HG03571 (cell line): ENCODE results near the gene CSAG2.
"Not testable (repeated sequence)": the region's sequence is repeated elsewhere in the genome, so short reads cannot be mapped to it uniquely, and the experiment has no call there.

Source experiments
- ATAC-seq: cut with Tn5 transposase; IDR thresholded peaks from one replicate; pipeline ENCODE4 v1.9.1; 2021; ENCODE audit not compliant: unreplicated experiment

The CSAG2 gene, protein sequence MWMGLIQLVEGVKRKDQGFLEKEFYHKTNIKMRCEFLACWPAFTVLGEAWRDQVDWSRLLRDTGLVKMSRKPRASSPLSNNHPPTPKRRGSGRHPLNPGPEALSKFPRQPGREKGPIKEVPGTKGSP

DNA sequence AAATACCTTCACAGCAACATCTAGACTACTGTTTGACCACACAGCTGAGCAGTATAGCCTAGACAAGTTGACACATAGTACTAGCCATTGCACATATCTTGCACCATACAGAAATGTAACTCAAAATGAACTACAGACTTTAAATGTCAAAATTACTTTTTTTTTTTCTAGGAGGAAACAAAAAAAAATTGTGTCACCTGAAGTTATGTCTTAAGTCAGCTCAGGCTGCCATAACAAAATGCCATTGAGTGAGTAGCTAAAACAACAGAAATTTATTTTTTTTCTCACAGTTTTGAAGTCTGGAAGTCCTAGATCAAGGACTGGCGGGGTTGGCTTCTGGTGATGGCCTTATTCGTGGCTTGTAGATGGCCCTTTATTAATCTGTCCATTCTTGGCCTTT lies at the start of gene CSAG2:
Gene CSAG2, minus strand, starts transcription at position 101 of the 400 bp plus-strand sequence. CDS start 161 bp downstream, outside the sequence.
- ATAC-seq: not testable (repeated sequence)

DNA sequence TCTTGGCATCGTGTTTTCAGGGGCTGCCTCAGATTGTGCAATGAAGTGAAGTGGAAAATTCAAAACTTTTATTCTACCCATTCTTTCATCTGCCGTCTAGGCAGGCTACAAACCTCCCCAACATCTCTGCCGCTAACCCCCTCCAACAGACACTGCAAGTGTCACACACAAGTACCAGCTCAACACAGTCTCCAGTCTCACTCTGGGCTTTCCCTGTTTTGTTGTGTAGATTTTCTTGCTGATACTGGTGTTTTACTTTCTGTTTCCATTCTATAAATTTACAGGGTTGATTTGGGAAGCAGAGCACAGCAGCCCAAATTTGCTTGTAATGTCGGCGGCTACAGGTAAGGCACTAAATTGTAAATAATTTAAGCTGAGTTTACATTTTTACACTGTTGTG lies 45.8 kb upstream of the CSAG2 start:
- not testable (repeated sequence) for ATAC-seq

DNA sequence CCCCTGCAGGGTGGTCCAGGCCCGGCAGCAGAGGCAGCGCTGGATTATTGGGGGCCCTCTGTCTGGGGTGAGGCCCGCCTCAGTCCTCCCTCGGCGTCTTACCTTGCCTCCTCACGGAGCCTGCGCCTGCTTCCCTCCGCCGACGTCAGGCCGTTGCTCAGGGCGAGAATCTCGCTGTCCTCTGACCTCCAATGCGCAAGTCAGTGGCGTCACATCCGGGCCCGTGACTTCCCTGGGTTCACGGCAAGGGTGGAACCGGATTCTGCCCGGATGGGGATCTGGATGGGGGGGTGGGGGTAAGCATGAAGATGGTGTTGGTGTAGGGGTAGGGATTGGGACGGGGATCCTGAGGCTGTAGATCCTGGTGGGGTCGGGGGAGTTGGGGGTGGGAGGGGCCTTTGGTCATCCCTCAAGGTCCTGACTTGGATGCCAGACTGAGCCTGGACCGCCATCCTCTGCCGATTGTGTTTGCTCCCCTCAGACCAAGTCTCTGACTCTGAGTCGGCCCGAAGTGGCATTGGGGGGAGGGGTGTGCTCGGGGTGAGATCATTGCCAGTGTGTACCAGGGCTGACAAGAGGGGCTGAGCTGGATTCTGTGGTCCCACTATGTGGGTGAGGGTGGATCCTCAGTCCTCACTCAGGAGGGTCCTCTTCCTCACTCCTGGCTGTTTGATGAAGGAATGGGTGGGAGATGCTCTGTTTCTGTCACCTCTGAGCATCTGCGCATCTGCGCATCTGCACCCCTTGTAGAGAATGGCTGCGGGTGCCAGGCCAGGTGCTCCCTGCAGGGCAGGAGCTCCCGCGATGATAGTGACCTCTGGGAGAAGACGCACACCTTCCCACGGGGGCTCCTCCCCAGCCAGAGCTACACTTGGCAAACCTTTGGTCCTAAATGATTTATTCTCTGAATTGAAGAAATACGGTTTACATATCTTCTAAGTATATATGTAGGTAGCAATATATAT lies 44.9 kb upstream of the CSAG2 start, which contains the start of gene MAGEA2:
Gene MAGEA2, minus strand, starts transcription at position 157 of the 965 bp plus-strand sequence. CDS start 2,479 bp downstream, outside the sequence.
- ATAC-seq: not testable (repeated sequence)

DNA sequence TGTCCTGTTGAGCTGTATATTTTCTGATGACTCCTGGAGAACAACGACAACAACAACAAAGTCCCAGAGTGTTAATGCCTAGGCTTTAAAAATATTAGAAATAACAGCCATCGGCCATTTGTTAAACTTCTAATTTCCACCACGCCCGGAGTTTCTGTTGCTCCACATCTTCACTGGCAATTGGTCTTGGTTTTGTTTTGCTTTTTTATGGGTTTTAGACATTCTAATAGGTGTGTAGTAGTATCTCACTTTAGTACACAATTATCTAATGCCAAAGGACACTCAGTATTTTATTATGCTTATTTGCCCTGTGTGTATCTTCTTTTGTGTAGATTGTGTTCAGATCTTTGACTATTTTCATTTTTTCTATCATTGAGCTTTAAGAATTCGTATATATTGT lies 29.5 kb upstream of the CSAG2 start:
- ATAC-seq: no peak

DNA sequence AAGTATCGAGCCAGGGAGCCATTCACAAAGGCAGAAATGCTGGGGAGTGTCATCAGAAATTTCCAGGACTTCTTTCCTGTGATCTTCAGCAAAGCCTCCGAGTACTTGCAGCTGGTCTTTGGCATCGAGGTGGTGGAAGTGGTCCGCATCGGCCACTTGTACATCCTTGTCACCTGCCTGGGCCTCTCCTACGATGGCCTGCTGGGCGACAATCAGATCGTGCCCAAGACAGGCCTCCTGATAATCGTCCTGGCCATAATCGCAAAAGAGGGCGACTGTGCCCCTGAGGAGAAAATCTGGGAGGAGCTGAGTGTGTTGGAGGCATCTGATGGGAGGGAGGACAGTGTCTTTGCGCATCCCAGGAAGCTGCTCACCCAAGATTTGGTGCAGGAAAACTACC lies 27.5 kb upstream of the CSAG2 start:
- ATAC-seq: not testable (repeated sequence)

DNA sequence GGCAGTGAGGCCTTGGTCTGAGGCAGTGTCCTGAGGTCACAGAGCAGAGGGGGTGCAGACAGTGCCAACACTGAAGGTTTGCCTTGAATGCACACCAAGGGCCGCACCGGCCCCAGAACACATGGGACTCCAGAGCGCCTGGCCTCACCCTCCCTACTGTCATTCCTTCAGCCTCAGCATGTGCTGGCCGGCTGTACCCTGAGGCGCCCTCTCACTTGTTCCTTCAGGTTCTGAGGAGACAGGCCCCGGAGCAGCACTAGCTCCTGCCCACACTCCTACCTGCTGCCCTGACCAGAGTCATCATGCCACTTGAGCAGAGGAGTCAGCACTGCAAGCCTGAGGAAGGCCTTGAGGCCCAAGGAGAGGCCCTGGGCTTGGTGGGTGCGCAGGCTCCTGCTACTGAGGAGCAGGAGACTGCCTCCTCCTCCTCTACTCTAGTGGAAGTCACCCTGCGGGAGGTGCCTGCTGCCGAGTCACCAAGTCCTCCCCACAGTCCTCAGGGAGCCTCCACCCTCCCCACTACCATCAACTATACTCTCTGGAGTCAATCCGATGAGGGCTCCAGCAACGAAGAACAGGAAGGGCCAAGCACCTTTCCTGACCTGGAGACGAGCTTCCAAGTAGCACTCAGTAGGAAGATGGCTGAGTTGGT lies 26.9 kb upstream of the CSAG2 start:
- no peak for ATAC-seq

DNA sequence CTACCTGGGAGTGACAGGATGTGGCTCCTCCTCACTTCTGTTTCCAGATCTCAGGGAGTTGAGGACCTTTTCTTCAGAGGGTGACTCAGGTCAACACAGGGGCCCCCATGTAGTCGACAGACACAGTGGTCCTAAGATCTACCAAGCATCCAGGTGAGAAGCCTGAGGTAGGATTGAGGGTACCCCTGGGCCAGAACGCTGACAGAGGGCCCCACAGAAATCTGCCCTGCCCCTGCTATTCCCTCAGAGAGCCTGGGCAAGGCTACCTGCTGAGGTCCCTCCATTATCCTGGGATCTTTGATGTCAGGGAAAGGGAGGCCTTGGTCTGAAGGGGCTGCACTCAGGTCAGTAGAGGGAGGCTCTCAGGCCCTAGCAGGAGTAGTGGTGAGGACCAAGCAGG lies 26.0 kb upstream of the CSAG2 start:
- ATAC-seq: no peak

DNA sequence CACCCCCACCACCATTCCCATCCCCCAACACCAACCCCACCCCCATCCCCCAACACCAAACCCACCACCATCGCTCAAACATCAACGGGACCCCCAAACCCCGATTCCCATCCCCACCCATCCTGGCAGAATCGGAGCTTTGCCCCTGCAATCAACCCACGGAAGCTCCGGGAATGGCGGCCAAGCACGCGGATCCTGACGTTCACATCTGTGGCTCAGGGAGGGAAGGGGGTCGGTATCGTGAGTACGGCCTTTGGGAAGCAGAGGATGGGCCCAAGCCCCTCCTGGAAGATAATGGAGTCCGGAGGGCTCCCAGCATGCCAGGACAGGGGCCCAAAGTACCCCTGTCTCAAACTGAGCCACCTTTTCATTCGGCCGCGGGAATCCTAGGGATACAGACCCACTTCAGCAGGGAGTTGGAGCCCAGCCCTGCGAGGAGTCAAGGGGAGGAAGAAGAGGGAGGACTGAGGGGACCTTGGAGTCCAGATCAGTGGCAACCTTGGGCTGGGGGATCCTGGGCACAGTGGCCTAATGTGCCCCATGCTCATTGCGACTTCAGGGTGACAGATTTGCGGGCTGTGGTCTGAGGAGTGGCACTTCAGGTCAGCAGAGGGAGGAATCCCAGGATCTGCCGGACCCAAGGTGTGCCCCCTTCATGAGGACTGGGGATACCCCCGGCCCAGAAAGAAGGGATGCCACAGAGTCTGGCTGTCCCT lies 25.2 kb upstream of the CSAG2 start:
- not testable (repeated sequence) for ATAC-seq

DNA sequence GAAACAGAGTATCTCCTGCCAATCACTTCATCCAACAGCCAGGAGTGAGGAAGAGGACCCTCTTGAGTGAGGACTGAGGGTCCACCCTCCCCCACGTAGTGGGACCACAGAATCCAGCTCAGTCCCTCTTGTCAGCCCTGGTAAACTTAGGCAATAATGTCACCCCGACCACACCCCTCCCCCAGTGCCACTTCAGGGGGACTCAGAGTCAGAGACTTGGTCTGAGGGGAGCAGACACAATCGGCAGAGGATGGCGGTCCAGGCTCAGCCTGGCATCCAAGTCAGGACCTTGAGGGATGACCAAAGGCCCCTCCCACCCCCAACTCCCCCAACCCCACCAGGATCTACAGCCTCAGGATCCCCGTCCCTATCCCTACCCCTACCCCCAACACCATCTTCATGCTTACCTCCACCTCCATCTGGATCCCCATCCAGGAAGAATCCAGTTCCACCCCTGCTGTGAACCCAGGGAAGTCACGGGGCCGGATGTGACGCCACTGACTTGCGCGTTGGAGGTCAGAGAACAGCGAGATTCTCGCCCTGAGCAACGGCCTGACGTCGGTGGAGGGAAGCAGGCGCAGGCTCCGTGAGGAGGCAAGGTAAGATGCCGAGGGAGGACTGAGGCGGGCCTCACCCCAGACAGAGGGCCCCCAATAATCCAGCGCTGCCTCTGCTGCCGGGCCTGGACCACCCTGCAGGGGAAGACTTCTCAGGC lies 24.3 kb upstream of the CSAG2 start, which contains the start of the genes CSAG1 and MAGEA12:
Gene CSAG1, minus strand, starts transcription at position 461 of the 715 bp plus-strand sequence. CDS start 1,261 bp downstream, outside the sequence.
Gene MAGEA12, plus strand, starts transcription at position 497 of the 715 bp plus-strand sequence. CDS start 2,405 bp downstream, outside the sequence.
- no peak for ATAC-seq

DNA sequence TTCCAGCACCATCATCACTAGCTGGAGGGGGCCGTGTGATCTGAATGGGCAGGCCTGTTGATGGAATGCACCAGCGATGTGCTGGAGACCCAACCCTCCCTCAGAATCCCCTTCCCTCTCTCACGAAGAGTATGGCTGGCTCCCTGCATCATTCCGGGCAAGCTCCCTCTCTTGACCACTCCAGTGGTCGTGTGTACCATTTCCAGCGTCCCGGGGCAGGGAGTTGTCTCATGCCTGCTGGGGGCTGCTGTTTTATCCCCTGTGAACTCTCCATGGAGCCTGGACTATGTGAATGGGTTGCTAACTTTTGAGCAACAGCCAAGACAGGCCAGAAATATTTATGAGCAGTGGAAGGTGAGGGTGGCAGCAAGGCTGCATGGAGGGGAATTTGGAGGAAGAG lies 16.3 kb upstream of the CSAG2 start:
- ATAC-seq: no peak

DNA sequence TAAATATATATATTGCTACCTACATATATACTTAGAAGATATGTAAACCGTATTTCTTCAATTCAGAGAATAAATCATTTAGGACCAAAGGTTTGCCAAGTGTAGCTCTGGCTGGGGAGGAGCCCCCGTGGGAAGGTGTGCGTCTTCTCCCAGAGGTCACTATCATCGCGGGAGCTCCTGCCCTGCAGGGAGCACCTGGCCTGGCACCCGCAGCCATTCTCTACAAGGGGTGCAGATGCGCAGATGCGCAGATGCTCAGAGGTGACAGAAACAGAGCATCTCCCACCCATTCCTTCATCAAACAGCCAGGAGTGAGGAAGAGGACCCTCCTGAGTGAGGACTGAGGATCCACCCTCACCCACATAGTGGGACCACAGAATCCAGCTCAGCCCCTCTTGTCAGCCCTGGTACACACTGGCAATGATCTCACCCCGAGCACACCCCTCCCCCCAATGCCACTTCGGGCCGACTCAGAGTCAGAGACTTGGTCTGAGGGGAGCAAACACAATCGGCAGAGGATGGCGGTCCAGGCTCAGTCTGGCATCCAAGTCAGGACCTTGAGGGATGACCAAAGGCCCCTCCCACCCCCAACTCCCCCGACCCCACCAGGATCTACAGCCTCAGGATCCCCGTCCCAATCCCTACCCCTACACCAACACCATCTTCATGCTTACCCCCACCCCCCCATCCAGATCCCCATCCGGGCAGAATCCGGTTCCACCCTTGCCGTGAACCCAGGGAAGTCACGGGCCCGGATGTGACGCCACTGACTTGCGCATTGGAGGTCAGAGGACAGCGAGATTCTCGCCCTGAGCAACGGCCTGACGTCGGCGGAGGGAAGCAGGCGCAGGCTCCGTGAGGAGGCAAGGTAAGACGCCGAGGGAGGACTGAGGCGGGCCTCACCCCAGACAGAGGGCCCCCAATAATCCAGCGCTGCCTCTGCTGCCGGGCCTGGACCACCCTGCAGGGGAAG lies 5.0 kb upstream of the CSAG2 start, which contains the start of gene MAGEA2B:
Gene MAGEA2B, plus strand, starts transcription at position 814 of the 973 bp plus-strand sequence. CDS start 2,479 bp downstream, outside the sequence.
- ATAC-seq: not testable (repeated sequence)

DNA sequence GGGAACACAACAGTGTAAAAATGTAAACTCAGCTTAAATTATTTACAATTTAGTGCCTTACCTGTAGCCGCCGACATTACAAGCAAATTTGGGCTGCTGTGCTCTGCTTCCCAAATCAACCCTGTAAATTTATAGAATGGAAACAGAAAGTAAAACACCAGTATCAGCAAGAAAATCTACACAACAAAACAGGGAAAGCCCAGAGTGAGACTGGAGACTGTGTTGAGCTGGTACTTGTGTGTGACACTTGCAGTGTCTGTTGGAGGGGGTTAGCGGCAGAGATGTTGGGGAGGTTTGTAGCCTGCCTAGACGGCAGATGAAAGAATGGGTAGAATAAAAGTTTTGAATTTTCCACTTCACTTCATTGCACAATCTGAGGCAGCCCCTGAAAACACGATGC lies 4.1 kb upstream of the CSAG2 start:
- not testable (repeated sequence) for ATAC-seq

DNA sequence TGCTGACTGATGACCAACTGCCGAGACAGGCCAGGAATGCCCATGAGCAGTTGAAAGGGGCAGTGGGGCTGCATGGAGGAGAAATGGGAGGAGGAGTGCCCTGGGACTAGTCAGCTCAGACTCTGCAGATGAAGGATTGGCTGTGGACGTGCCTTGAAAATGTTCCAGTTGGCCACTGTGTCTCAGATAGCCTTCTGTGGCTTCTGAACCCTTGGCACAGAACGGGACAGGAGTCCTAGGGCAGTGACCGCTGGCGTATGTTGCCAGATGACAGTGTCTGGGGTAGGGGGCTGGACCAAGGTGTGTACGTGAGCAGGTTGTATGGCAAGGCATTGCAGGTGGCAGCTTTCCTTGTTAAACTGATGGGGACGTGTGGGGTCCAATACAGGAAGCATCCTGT lies 2.6 kb downstream of the CSAG2 start:
- ATAC-seq: not testable (repeated sequence)

DNA sequence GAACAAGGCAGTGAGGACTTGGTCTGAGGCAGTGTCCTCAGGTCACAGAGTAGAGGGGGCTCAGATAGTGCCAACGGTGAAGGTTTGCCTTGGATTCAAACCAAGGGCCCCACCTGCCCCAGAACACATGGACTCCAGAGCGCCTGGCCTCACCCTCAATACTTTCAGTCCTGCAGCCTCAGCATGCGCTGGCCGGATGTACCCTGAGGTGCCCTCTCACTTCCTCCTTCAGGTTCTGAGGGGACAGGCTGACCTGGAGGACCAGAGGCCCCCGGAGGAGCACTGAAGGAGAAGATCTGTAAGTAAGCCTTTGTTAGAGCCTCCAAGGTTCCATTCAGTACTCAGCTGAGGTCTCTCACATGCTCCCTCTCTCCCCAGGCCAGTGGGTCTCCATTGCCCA lies 8.7 kb downstream of the CSAG2 start:
- not testable (repeated sequence) for ATAC-seq

DNA sequence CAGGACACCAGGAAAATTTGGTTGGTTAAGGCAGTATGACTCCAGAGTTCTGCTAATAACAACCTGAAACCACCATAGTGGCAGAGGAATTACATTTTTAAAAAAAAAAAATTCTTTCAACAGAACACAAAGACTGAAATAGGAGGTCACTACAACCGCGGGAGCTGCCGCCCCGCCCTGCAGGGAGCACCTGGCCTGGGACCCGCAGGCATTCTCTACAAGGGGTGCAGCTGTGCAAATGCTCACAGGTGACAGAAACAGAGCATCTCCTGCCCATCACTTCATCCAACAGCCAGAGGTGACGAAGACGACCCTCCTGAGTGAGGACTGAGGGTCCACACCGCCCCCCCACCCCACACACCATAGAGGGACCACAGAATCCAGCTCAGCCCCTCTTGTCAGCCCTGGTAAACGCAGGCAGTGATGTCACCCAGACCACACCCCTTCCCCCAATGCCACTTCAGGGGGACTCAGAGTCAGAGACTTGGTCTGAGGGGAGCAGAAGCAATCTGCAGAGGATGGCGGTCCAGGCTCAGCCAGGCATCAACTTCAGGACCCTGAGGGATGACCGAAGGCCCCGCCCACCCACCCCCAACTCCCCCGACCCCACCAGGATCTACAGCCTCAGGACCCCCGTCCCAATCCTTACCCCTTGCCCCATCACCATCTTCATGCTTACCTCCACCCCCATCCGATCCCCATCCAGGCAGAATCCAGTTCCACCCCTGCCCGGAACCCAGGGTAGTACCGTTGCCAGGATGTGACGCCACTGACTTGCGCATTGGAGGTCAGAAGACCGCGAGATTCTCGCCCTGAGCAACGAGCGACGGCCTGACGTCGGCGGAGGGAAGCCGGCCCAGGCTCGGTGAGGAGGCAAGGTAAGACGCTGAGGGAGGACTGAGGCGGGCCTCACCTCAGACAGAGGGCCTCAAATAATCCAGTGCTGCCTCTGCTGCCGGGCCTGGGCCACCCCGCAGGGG lies 10.8 kb downstream of the CSAG2 start, which contains the start of gene MAGEA3:
Gene MAGEA3, plus strand, starts transcription at position 843 of the 980 bp plus-strand sequence. CDS start 2,039 bp downstream, outside the sequence.
- not testable (repeated sequence) for ATAC-seq

DNA sequence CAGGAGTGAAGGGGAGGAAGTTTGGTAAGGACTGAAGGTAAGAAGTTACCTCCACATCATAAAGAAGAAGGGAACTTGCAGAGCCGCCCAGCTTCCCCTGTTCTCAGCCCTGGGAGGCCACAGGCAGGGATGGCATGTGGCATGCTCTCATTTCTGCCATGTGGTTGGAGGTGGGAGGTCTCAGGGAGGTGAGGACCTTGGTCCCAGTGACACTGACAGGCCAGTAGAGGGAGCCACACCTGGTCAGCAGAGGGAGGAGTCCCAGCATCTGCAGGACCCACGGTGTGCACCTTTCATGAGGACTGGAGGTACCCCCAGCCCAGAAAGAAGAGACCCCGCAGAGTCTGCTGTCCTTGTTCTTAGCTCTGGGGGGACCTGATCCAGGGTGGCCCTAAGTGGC lies 28.1 kb downstream of the CSAG2 start:
- ATAC-seq: not testable (repeated sequence)

DNA sequence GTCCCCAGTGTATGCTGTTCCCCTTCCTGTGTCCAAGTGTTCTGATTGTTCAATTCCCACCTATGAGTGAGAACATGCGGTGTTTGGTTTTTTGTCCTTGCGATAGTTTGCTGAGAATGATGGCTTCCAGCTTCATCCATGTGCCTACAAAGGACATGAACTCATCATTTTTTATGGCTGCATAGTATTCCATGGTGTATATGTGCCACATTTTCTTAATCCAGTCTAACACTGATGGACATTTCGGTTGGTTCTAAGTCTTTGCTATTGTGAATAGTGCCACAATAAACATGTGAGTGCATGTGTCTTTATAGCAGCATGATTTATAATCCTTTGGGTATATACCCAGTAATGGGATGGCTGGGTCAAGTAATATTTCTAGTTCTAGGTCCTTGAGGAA lies 34.4 kb downstream of the CSAG2 start:
- not testable (repeated sequence) for ATAC-seq
